Measurements from ENCODE around the gene SNX5.

SNX5 gene

GRCh38 chr20:18003897-18004296 is 35.3 kb upstream of the SNX5 start:
- H3K4me1 ChIP-seq (ENCODE audit: insufficient read depth, low read length), result peaks cover 19% of the 10 kb centered on the region; the same call in 1 of the 2 replicates
- no peaks in the 10 kb centered on the region for H3K9me3 ChIP-seq (ENCODE audit: control insufficient read depth, insufficient read depth, low read length)
- H3K36me3 ChIP-seq (ENCODE audit: insufficient read depth, low read length), result no peaks in the 10 kb centered on the region

GRCh38 chr20:18001131-18001921 is 32.7 kb upstream of the SNX5 start:
- no peak overlapping the region for H3K9ac ChIP-seq (ENCODE audit: low read depth, low read length)
- no peaks in the 10 kb centered on the region for H3K9me3 ChIP-seq (ENCODE audit: control insufficient read depth, insufficient read depth, low read length)
- H3K4me1 ChIP-seq (ENCODE audit: insufficient read depth, low read length), result peaks cover 19% of the 10 kb centered on the region; the same call in 1 of the 2 replicates
- H3K36me3 ChIP-seq (ENCODE audit: insufficient read depth, low read length), result no peaks in the 10 kb centered on the region

More at GRCh38 chr20:18003897-18004296, 35.3 kb upstream of the SNX5 start:
- no peak overlapping the region for H3K9ac ChIP-seq (ENCODE audit: low read depth, low read length)

GRCh38 chr20:17999566-17999965 is 31.0 kb upstream of the SNX5 start:
- H3K9me3 ChIP-seq (ENCODE audit: control insufficient read depth, insufficient read depth, low read length), result no peaks in the 10 kb centered on the region
- peaks cover 7% of the 10 kb centered on the region; the same call in 1 of the 2 replicates for H3K4me1 ChIP-seq (ENCODE audit: insufficient read depth, low read length)

GRCh38 chr20:17998446-17998845 is 29.9 kb upstream of the SNX5 start:
- Histone ChIP-seq H3K4me1 (ENCODE audit: insufficient read depth, low read length) (peaks cover 3% of the 10 kb centered on the region; the same call in 1 of the 2 replicates), H3K9me3 (ENCODE audit: control insufficient read depth, insufficient read depth, low read length) (no peaks in the 10 kb centered on the region), H3K36me3 (ENCODE audit: insufficient read depth, low read length) (no peaks in the 10 kb centered on the region), H3K9ac (ENCODE audit: low read depth, low read length) (no peak overlapping the region)

More at GRCh38 chr20:17999566-17999965, 31.0 kb upstream of the SNX5 start:
- H3K36me3 ChIP-seq (ENCODE audit: insufficient read depth, low read length), result no peaks in the 10 kb centered on the region
- H3K9ac ChIP-seq (ENCODE audit: low read depth, low read length), result no peak overlapping the region

- Histone ChIP-seq H3K9me3 (ENCODE audit: control insufficient read depth, insufficient read depth, low read length) (no peaks in the 10 kb centered on the region), H3K36me3 (ENCODE audit: insufficient read depth, low read length) (peaks cover 2% of the 10 kb centered on the region; the same call in 1 of the 2 replicates), H3K4me1 (ENCODE audit: insufficient read depth, low read length) (no peaks in the 10 kb centered on the region), H3K9ac (ENCODE audit: low read depth, low read length) (no peak overlapping the region)
Observed at GRCh38 chr20:17995967-17996819, 27.6 kb upstream of the SNX5 start.

- Histone ChIP-seq H3K9ac (ENCODE audit: low read depth, low read length) (no peak overlapping the region), H3K9me3 (ENCODE audit: control insufficient read depth, insufficient read depth, low read length) (no peaks in the 10 kb centered on the region), H3K36me3 (ENCODE audit: insufficient read depth, low read length) (peaks cover 10% of the 10 kb centered on the region; the same call in 1 of the 2 replicates), H3K4me1 (ENCODE audit: insufficient read depth, low read length) (no peaks in the 10 kb centered on the region)
Observed at GRCh38 chr20:17993546-17993945, 25.0 kb upstream of the SNX5 start.

- no peak overlapping the region for H3K9ac ChIP-seq (ENCODE audit: low read depth, low read length)
- no peaks in the 10 kb centered on the region for H3K9me3 ChIP-seq (ENCODE audit: control insufficient read depth, insufficient read depth, low read length)
- no peaks in the 10 kb centered on the region for H3K4me1 ChIP-seq (ENCODE audit: insufficient read depth, low read length)
- H3K36me3 ChIP-seq (ENCODE audit: insufficient read depth, low read length), result peaks cover 16% of the 10 kb centered on the region
Observed at GRCh38 chr20:17992847-17993513, 24.4 kb upstream of the SNX5 start.

- peaks cover 16% of the 10 kb centered on the region for H3K36me3 ChIP-seq (ENCODE audit: insufficient read depth, low read length)
- H3K9me3 ChIP-seq (ENCODE audit: control insufficient read depth, insufficient read depth, low read length), result no peaks in the 10 kb centered on the region
- no peaks in the 10 kb centered on the region for H3K4me1 ChIP-seq (ENCODE audit: insufficient read depth, low read length)
- H3K9ac ChIP-seq (ENCODE audit: low read depth, low read length), result no peak overlapping the region
Observed at GRCh38 chr20:17992224-17992637, 23.6 kb upstream of the SNX5 start.

- Histone ChIP-seq H3K9ac (ENCODE audit: low read depth, low read length) (no peak overlapping the region), H3K4me1 (ENCODE audit: insufficient read depth, low read length) (no peaks in the 10 kb centered on the region), H3K9me3 (ENCODE audit: control insufficient read depth, insufficient read depth, low read length) (no peaks in the 10 kb centered on the region), H3K36me3 (ENCODE audit: insufficient read depth, low read length) (peaks cover 21% of the 10 kb centered on the region)
Observed at GRCh38 chr20:17990278-17990972, 21.8 kb upstream of the SNX5 start.

- Histone ChIP-seq H3K36me3 (ENCODE audit: insufficient read depth, low read length) (peaks cover 21% of the 10 kb centered on the region), H3K9ac (ENCODE audit: low read depth, low read length) (no peak overlapping the region), H3K9me3 (ENCODE audit: control insufficient read depth, insufficient read depth, low read length) (no peaks in the 10 kb centered on the region), H3K4me1 (ENCODE audit: insufficient read depth, low read length) (peaks cover 8% of the 10 kb centered on the region; the same call in 1 of the 2 replicates)
Observed at GRCh38 chr20:17987988-17988387, 19.4 kb upstream of the SNX5 start.

- no peaks in the 10 kb centered on the region for H3K9me3 ChIP-seq (ENCODE audit: control insufficient read depth, insufficient read depth, low read length)
- H3K36me3 ChIP-seq (ENCODE audit: insufficient read depth, low read length), result peaks cover 16% of the 10 kb centered on the region
- peaks cover 11% of the 10 kb centered on the region; the same call in 1 of the 2 replicates for H3K4me1 ChIP-seq (ENCODE audit: insufficient read depth, low read length)
- no peak overlapping the region for H3K9ac ChIP-seq (ENCODE audit: low read depth, low read length)
Observed at GRCh38 chr20:17985388-17986018, 16.9 kb upstream of the SNX5 start.

- H3K9ac ChIP-seq (ENCODE audit: low read depth, low read length), result no peak overlapping the region
- no peaks in the 10 kb centered on the region for H3K9me3 ChIP-seq (ENCODE audit: control insufficient read depth, insufficient read depth, low read length)
- H3K36me3 ChIP-seq (ENCODE audit: insufficient read depth, low read length), result peaks cover 14% of the 10 kb centered on the region; the same call in 1 of the 2 replicates
- peaks cover 10% of the 10 kb centered on the region for H3K4me1 ChIP-seq (ENCODE audit: insufficient read depth, low read length)
Observed at GRCh38 chr20:17976305-17976704, 7.7 kb upstream of the SNX5 start.

GRCh38 chr20:17972121-17972520 is 3.5 kb upstream of the SNX5 start:
- no peaks in the 10 kb centered on the region for H3K9me3 ChIP-seq (ENCODE audit: control insufficient read depth, insufficient read depth, low read length)
- H3K36me3 ChIP-seq (ENCODE audit: insufficient read depth, low read length), result peaks cover 7% of the 10 kb centered on the region; the same call in 1 of the 2 replicates
- peak overlapping the region; percentile 95; the same call in 1 of the 2 replicates for H3K9ac ChIP-seq (ENCODE audit: low read depth, low read length)
- H3K4me1 ChIP-seq (ENCODE audit: insufficient read depth, low read length), result peaks cover 10% of the 10 kb centered on the region
